ENCODE results near the gene DHRS11.
"Not testable (repeated sequence)": the region's sequence is repeated elsewhere in the genome, so short reads cannot be mapped to it uniquely, and the experiment has no call there.

DHRS11 gene

GRCh38 chr17:36593656-36594316 lies 2.1 kb downstream of the DHRS11 start:
- DNase-seq (ENCODE audit: low read depth, low spot score), result no peak

GRCh38 chr17:36594626-36595401 lies 3.1 kb downstream of the DHRS11 start:
- DNase-seq (ENCODE audit: low read depth, low spot score), result no peak

DNA sequence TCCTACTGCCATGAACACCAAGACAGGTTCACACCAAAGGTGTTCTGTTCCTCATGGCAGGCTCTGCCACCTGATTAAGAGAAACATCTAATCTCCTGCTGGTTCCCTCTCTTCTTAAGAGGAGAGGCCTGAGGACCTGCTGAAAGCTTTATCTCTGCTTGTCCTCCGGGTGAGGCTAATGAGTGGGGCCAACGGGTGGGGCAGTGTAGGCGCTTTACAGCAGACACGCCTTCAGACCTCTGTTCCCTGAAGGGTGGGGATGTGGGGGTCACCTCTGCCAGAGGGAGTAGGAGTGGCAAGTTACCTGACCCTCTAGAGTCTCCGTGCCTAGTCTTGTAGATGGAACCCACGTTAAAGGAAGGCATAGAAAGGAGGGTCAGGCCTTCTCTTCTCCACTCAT lies 5.5 kb downstream of the DHRS11 start:
- DNase-seq (ENCODE audit: low read depth, low spot score), result no peak

DNA sequence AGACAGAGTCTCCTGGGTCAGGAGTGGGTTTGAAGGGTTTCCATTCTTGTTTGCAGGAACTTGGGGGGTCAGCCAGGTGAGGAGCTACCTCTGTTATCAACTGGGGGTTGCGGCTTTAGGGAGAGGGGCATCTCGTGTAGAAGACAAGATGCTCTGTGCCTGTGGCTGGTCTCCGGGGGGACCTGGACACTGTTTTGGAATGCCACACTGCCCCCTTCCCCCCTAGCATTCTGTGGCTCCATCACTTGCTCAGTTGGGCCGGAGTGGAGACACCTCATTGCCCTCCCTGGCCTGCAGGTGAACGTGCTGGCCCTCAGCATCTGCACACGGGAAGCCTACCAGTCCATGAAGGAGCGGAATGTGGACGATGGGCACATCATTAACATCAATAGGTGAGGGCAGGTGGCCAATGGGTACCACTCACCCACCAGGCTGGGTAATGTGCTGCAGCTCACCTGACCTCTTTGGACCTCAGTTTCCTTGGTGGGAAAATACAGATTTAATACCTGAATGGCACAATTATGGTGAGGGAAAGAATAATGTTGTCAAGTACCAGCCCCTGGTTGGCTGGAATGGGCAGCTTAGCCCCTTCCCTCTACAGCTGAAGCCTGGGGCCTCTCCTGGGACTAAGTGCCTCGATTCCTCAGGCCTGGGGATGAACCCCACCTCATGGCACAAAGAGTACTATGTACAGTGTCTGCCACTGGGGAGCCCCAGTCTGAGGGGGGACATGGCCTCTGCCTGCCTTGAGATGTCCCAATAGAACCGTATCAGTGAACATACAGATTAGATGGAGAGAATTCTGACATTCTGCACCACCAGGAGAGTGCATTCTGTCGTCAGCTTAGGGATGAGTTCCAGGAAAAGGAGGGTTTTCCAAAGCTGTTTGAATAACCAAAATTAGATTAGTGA lies 6.4 kb downstream of the DHRS11 start:
- no peak for DNase-seq (ENCODE audit: low read depth, low spot score)

GRCh38 chr17:36598951-36599401 lies 7.3 kb downstream of the DHRS11 start:
- DNase-seq (ENCODE audit: low read depth, low spot score), result no peak

DNA sequence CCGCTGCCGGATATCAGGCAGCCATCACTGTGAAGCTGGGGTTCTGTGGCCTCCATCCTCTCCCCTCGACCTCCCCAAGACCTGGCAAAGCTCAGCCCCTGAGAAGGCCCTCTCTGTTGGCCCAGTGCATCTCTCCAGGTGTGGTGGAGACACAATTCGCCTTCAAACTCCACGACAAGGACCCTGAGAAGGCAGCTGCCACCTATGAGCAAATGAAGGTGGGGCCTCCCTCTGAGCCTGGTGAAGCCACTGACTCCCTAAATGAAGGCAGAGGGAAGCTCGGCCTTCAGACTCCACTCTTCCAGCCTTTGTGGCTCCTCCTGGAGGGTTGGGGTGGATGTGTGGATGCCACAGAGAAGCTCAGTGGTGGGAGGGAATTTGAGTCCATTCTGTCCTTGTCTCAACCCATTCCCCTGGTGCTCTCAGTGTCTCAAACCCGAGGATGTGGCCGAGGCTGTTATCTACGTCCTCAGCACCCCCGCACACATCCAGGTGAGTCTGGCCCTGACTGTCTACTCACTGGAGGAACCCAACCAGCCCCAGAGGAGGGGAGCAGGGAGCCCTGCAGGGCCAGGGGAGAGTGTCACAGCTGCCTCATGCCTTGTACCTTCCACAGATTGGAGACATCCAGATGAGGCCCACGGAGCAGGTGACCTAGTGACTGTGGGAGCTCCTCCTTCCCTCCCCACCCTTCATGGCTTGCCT lies 8.0 kb downstream of the DHRS11 start:
- DNase-seq (ENCODE audit: low read depth, low spot score), result no peak

GRCh38 chr17:36600465-36600864 lies 8.8 kb downstream of the DHRS11 start:
- DNase-seq (ENCODE audit: low read depth, low spot score), result no peak

GRCh38 chr17:36600936-36601302 lies 9.2 kb downstream of the DHRS11 start:
- no peak for DNase-seq (ENCODE audit: low read depth, low spot score)

DNA sequence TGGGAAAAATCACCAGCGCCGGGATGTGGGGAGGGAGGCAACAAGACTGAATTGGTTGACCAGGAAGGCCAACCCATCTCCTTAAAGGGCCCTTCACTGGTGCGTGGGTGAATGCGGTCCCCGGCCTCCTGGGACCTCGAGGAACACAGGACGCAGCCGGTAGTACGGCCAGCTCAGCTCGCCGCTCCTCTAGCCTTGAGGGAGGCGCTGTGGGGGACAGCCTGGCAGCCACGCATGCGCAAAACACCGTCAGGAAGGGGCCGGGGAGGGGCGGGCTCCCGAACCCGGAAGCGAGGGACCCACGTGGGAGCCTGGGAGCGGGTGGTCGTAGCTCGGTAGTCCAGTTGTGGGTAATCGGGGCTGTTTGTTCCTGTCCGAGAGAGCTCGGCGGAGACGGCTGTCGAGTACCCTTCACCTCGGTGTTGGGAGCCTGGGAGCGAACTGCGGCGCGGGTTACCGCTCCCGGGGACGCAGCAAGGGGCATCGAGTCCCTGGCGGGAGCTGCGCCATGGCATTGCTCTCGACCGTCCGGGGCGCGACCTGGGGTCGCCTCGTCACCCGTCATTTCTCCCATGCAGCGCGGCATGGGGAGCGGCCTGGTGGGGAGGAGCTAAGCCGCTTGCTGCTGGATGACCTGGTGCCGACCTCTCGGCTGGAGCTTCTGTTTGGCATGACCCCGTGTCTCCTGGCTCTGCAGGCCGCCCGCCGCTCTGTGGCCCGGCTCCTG lies 9.8 kb downstream of the DHRS11 start, which contains the start of gene MRM1:
MRM1 (plus strand) TSS at position 281 of the 727 bp plus-strand sequence; CDS start at position 509, 228 bp downstream.
- DNase-seq (ENCODE audit: low read depth, low spot score), result no peak

GRCh38 chr17:36602030-36602748 lies 10.5 kb downstream of the DHRS11 start:
- no peak for DNase-seq (ENCODE audit: low read depth, low spot score)

DNA sequence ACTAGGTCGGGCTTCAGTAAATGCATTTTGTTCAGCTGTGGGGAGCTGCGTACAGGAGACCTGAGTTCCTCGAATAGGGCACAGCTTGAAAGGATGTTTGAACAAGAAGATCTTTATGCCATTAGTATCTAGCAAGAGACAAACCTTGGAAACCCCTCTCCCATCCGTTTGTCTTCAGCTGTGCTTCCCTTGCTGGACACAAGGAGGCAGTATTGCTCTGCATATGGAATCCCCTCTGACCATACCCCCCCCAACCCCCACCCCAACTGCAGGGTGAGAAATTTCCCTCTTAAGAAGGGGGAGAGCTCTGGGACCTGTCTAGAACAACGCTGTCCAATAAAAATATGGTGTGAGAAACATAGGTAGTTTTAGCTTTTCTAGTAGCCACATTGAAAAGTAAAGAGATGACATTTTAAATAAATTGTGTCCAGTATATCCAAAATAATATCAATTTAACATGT lies 11.3 kb downstream of the DHRS11 start:
- DNase-seq (ENCODE audit: low read depth, low spot score), result no peak

DNA sequence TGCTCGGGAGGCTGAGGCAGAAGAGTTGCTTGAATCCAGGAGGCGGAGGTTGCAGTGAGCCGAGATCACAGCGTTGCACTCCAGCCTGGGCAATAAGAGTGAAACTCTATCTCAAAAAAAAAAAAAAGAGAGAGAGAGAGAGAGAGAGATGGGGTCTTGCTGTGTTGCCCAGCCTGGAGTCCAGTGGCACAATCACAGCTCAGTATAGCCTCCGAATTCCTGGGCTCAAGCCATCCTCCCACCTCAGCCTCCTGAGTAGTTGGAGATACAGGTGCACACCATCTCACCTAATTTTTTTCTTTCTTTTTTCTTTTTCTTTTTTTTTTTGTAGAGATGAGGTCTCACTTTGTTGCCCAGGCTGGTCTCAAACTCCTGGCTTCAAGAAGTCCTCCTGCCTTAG lies 13.3 kb downstream of the DHRS11 start:
- not testable (repeated sequence) for DNase-seq (ENCODE audit: low read depth, low spot score)

GRCh38 chr17:36608280-36608679 lies 16.6 kb downstream of the DHRS11 start:
- no peak for DNase-seq (ENCODE audit: low read depth, low spot score)

DNA sequence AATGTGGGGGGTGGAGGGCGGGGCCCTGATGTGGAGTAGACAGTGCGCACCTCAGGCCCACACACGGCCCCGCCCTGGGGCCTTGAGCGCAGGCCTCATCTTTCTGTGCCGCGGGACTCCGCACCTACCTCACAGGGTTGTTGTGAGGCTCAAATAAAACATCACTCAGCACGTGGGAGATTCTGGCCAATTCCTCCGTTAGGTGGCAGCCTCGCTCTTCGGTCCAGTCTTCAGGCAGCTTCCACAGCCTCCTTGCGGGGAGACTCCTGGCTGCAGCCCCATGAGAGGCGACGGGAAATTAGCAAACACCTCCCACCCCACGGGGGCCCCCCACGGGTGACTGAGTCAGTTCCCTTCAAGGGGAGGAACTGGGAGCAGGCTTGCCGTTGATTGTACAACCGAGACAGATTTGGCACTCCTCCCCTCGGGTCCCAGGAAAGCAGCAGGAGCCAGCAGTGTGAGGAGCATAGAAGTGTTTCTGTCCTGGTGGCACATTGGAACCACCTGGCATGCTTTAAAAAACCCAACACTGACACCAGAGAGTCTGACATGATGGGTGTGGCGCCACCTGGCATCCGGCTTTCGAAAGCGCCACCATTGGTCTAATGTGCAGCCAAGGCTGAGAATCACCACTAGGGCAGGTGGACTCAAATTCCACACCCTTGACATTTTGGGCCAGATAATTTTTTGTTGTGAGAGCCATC lies 17.3 kb downstream of the DHRS11 start:
- no peak for DNase-seq (ENCODE audit: low read depth, low spot score)

DNA sequence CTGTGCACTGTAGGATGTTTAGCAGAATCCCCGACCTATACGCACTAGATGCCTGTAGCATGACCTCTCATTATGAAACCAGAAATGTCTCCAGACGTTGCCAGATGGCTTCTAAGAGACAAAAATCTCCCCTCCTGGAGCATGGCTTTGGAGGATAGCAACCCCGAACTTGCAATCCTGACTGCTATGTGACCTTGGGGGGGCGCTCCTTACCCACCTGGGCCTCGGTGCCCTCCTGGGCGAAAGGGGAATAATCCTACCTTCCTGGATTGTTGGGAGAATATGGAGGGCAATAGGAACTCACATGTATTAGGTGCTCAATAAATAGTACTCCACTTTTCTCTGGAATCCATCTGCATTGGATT lies 17.8 kb downstream of the DHRS11 start:
- DNase-seq (ENCODE audit: low read depth, low spot score), result no peak

DNA sequence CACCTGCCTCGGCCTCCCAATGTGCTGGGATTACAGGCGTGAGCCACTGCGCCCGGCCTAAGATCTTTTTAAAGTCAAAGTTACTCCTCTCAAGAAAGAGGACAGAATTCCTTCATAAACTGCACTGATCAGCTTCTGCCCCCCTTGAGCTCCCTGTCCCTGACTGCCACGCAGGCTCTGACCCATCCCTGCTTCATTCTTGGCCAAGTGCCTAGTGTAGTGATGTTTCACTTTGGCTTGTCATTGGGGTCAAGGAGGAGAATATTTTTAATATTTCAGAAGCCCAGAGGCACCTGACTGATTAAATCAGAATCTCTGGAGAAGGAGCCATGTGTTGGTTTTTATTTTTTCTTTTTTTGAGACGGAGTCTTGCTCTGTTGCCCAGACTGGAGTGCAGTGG lies 18.8 kb downstream of the DHRS11 start:
- DNase-seq (ENCODE audit: low read depth, low spot score), result no peak

DNA sequence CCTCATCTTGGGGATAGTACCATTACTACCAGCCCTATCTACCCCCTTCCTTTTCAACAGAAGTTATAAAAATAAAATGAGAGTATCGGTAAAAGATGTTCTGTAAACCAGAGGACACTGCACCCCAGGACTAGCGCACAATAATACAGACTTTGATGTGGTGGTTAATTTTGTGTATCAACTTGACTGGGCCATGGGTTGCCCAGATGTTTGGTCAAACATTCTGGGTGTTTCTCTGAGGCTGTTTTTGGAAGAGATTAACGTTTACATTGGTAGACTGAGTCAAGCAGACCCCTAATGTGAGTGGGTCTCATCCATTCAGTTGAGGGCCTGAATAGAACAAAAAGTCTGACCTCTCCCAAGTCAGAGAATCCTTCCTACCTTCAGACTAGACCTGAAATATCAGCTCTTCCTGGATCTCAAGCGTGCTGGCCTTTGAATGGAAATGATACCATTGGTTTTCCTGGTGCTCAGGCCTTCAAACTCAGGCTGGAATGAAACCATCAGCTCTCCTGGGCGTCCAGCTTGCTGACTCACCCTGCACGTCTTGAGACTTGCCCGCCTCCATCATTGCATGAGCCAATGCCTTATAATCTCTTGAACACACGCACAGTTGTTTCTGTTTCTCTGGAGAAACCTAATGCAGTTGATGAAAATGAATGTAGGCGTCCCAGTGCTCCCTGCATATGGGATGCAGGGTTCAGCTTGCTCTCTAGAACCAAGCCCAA lies 19.8 kb downstream of the DHRS11 start:
- DNase-seq (ENCODE audit: low read depth, low spot score), result no peak

- DNase-seq (ENCODE audit: low read depth, low spot score), result no peak
Observed at GRCh38 chr17:36612323-36612722, 20.6 kb downstream of the DHRS11 start.

DNA sequence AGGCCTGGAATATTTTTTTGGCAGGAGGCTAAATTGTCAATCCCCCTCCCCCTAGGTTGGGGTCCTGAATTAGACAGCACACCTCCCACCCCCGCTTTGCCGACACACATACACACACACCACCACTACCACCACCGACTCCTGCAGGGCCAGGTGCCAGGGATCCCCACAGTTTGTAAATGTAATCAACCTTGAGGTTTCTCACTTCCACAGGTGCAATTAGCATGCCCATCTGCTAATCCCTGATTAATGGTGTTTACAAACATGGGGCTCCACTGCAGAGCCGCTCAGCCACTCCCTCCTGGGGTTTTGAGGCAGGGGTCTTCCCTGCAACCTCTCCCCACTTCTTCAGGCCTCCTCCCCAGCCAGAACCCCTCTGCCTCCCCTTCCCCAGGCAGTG lies 21.5 kb downstream of the DHRS11 start:
- DNase-seq (ENCODE audit: low read depth, low spot score), result no peak

Measured in iPS DF 19.7 (cell line).